Colonic mucosa (tissue), 4 donors: ENCODE results near the gene HRH3. TPM values are rescaled to one million over a fixed set of nuclear protein-coding genes. Genes with fewer than 3 reads are reported as not detected.
A peak's percentile ranks its signal among the peaks of the same experiment; 100 is the strongest.

ENCODE experiments used
- DNase-seq: peaks from one replicate; pipeline ENCODE4 v3.0.0-alpha.2; 2020
- H3K27ac ChIP-seq: fragments of 200-600 bp; one replicate; pipeline ENCODE4 v1.8.0; 2021
- H3K27me3 ChIP-seq: fragments of 200-600 bp; one replicate; pipeline ENCODE4 v1.8.0; 2021
- H3K36me3 ChIP-seq: fragments of 200-600 bp; one replicate; pipeline ENCODE4 v1.8.0; 2021
- H3K4me1 ChIP-seq: fragments of 200-600 bp; one replicate; pipeline ENCODE4 v1.8.0; 2021; ENCODE audit warnings: mild to moderate bottlenecking
- H3K4me3 ChIP-seq: fragments of 200-600 bp; one replicate; pipeline ENCODE4 v1.8.0; 2021
- H3K9ac ChIP-seq, 2 donors: one replicate each; pipeline ENCODE4 v1.7.0; 2013; ENCODE audit warnings: control low read depth in 2 of 2, low read depth in 2 of 2, low read length in 2 of 2
- H3K9me3 ChIP-seq: fragments of 200-600 bp; one replicate; pipeline ENCODE4 v1.8.0; 2021
- CTCF ChIP-seq: fragments of 200-600 bp; IDR thresholded peaks from one replicate; pipeline ENCODE4 v1.8.0; 2022; ENCODE audit warnings: antibody characterized with exemption, mild to moderate bottlenecking
- intact Hi-C: fragments of 100-400 bp; cut with DNase I; formaldehyde crosslinking; loops from one replicate; pipeline ENCODE4 v1.14.1; 2022
- total RNA-seq, 2 donors: library from RNA; stranded (reverse); fragmentation: NEBNext Ultra II Directional in 1 of 2; extraction: Animal tissue kit (Norgen Biotek cat#: 25700) in 1 of 2; gene quantifications; one replicate each; pipeline ENCODE4 v1.2.1, GENCODE V29; 2021
- donor health status: healthy.
- donor health status: DM: no; HTN: no; CAD: no.
- donor health status: DM: no; HTN: no; CAD: no.

HRH3 gene
- total RNA-seq, 2 donors from 2014 or later, result not detected

- no peaks in the 10 kb centered on the region for H3K27me3 ChIP-seq
- no peaks in the 10 kb centered on the region for H3K9me3 ChIP-seq
- DNase-seq, result no peak
- no peak for TF ChIP-seq CTCF
- no peak overlapping the region for H3K4me3 ChIP-seq
- intact Hi-C loops, result no loop called here
- peaks cover 23% of the 10 kb centered on the region for H3K4me1 ChIP-seq
- H3K9ac ChIP-seq, result no peak overlapping the region
- no peaks in the 10 kb centered on the region for H3K36me3 ChIP-seq
- H3K27ac ChIP-seq, result no peak overlapping the region
Measured at GRCh38 chr20:62243906-62244515, 23.9 kb upstream of the HRH3 start.

GRCh38 chr20:62243106-62243505 lies 23.0 kb upstream of the HRH3 start:
- Histone ChIP-seq H3K4me1 (peaks cover 23% of the 10 kb centered on the region), H3K9me3 (no peaks in the 10 kb centered on the region), H3K27me3 (no peaks in the 10 kb centered on the region), H3K27ac (no peak overlapping the region), H3K36me3 (no peaks in the 10 kb centered on the region), H3K9ac (no peak overlapping the region), H3K4me3 (no peak overlapping the region)
- intact Hi-C loops, result no loop called here
- DNase-seq, result no peak
- no peak for TF ChIP-seq CTCF

DNA sequence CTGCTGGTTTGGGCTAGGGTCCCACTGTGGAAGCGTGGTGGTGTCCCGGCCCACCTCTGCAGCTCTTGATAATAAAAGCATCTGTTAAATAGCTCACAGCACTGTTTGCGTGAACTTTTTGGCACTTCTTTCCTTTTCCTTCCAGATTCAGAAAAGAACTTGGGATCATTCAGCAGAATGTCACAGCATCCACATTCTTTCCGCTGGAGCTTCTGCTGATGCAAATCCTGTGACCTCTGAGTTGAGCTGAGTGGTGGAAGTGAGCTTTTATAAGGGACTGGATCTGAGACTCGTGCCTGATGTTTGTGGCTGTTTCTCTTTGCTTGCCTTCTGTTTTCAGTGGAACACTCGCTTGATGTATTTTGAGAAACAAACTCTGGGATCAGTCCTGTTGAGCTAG lies 22.1 kb upstream of the HRH3 start:
- H3K4me3 ChIP-seq, result no peak overlapping the region
- H3K4me1 ChIP-seq, result peaks cover 23% of the 10 kb centered on the region
- peak overlapping the region in 1 of 2 donors; percentile 44 for H3K9ac ChIP-seq
- no peak for DNase-seq
- no peaks in the 10 kb centered on the region for H3K9me3 ChIP-seq
- H3K27me3 ChIP-seq, result no peaks in the 10 kb centered on the region
- H3K36me3 ChIP-seq, result no peaks in the 10 kb centered on the region
- intact Hi-C loops, result no loop called here
- H3K27ac ChIP-seq, result peak overlapping the region; percentile 78
- no peak for TF ChIP-seq CTCF

- Histone ChIP-seq H3K4me1 (peaks cover 23% of the 10 kb centered on the region), H3K9ac (peak overlapping the region in 1 of 2 donors; percentile 39), H3K36me3 (no peaks in the 10 kb centered on the region), H3K9me3 (no peaks in the 10 kb centered on the region), H3K4me3 (no peak overlapping the region), H3K27ac (peak overlapping the region; percentile 78), H3K27me3 (no peaks in the 10 kb centered on the region)
- intact Hi-C loops, result no loop called here
- peak; percentile 78 for DNase-seq
- TF ChIP-seq CTCF, result no peak
Measured at GRCh38 chr20:62241506-62241905, 21.4 kb upstream of the HRH3 start.

- Histone ChIP-seq H3K4me1 (peaks cover 23% of the 10 kb centered on the region), H3K27ac (peak overlapping the region; percentile 78), H3K27me3 (no peaks in the 10 kb centered on the region), H3K9ac (peak overlapping the region in 1 of 2 donors; percentile 92), H3K4me3 (peak overlapping the region; percentile 71), H3K9me3 (no peaks in the 10 kb centered on the region), H3K36me3 (no peaks in the 10 kb centered on the region)
- DNase-seq, result no peak
- no peak for TF ChIP-seq CTCF
- intact Hi-C loops, result no loop called here
Measured at GRCh38 chr20:62240020-62240685, 20.1 kb upstream of the HRH3 start.
